GM12872 (cell line): ENCODE data around the gene GDF10.

Experiments used
- TF ChIP-seq, protein P1 (sequence below): IDR thresholded peaks from 3 replicates; pipeline ENCODE4 v1.5.1; 2011; ENCODE audit warnings: low read depth, mild to moderate bottlenecking, low read length, moderate library complexity; ENCODE audit not compliant: insufficient read depth

The GDF10 gene

GRCh38 chr10:47310090-47310505 is 10.1 kb downstream of the GDF10 start:
- TF ChIP-seq, protein P1, sequence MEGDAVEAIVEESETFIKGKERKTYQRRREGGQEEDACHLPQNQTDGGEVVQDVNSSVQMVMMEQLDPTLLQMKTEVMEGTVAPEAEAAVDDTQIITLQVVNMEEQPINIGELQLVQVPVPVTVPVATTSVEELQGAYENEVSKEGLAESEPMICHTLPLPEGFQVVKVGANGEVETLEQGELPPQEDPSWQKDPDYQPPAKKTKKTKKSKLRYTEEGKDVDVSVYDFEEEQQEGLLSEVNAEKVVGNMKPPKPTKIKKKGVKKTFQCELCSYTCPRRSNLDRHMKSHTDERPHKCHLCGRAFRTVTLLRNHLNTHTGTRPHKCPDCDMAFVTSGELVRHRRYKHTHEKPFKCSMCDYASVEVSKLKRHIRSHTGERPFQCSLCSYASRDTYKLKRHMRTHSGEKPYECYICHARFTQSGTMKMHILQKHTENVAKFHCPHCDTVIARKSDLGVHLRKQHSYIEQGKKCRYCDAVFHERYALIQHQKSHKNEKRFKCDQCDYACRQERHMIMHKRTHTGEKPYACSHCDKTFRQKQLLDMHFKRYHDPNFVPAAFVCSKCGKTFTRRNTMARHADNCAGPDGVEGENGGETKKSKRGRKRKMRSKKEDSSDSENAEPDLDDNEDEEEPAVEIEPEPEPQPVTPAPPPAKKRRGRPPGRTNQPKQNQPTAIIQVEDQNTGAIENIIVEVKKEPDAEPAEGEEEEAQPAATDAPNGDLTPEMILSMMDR: no peak

DNA sequence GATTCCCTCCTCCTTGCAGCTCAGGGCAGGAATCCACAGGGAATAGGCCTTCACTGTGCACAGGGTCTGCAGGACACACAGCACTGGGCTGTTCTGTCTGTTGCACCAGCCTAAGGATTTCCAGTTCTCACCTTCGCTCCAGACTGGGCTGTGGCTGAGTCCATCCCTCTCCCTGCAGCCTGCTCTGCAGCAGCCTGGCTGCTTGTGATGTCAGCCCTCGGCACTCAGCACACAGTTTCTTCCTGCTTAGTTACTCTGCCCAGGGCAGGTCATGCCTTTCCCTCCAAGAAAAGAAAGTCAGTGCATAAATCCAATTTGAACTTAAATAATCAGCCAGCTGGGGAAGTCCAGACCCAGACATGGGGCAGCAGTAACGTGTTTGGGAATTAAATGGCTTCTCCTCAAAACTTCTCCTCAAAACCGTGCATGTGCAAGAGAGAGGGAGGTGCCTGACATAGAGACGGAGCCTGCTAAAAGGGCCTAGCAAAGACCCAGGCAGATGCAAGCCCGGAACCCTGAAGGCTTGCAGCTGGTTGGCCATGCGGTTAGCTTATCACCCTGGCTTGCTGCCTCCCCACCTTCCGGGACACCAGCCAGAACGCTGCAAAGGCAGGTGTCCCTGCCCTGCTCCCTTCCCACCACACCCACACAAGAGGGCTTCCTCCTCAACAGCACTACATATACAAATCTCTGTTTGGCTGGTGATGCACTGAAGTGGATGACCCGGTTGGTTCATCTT is 11.4 kb downstream of the GDF10 start:
- TF ChIP-seq, protein P1: no peak

DNA sequence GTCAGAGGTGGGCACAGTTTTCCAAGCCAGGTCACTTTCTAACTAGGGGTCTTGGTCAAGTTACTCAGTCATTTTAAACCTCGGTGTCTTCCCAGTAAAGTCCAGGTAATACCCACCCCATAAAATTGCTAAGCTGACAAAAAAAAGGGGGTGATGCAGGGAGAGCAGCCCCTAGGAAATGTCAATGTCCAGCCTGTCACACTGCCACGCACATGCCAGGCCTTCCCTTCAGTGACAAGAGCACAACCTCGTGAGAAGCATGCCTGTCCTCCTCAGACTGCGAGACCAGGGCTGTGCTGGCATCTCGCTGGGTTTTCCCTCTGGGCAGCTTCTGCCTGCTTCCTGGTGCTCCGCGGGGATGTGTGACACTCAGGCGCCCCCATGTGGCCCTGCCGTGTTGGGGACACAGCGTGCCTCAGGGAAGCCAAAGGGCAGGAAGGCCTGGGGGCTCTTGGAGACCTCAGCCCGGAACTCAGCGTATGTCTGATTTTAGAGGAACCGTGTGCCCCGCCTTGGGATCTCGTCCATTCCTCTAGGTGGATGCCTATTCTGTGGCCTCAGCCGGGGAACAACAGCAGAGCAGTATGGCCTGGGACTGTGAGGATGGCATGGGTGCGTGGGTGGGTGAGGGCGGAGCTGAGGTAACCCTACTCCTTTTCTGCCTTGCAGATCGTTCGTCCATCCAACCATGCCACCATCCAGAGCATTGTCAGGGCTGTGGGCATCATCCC is 12.1 kb downstream of the GDF10 start:
- TF ChIP-seq, protein P1: peak; percentile 90

- TF ChIP-seq, protein P1: no peak
Measured at GRCh38 chr10:47312663-47312995, 12.6 kb downstream of the GDF10 start.

GRCh38 chr10:47314416-47314970 is 14.5 kb downstream of the GDF10 start:
- TF ChIP-seq, protein P1: no peak

DNA sequence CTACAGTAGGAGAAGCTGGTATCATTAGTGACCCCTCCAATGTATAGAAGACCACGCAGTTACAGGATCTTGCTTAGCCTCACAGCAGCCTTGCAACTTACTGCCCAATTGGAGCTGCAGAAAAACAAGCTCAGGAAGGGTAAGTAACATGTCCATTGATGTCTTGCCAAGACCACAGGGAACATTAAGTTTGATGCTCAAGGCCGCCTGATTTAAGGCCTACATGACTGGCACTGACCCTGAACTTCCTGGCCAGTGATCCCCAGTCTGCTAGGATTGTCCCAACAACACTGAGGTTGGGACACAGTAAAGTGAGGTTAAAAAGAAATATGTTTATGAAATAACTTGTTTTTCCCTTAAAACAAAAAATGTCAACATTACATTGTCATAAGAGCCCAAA is 15.4 kb downstream of the GDF10 start:
- TF ChIP-seq, protein P1: no peak

GRCh38 chr10:47316131-47316530 is 16.1 kb downstream of the GDF10 start:
- TF ChIP-seq, protein P1: no peak
